ENCODE measurements around the gene LSAMP.
A peak's percentile ranks its signal among the peaks of the same experiment; 100 is the strongest.

GRCh38 chr3:116000311-116000710, 445.0 kb downstream of the LSAMP start:
- TF ChIP-seq CEBPB (tag; IDR thresholded peaks at IDR 0.05) (no peak), RAD51 (IDR thresholded peaks at IDR 0.05; ENCODE audit: borderline replicate concordance, low read depth) (no peak), TEAD4 (IDR thresholded peaks at IDR 0.05; ENCODE audit: low read length) (peak; percentile 50), TEAD4 (CRISPR knock-in tag; IDR thresholded peaks at IDR 0.05; ENCODE audit: borderline replicate concordance) (no peak), POLR2AphosphoS5 (IDR thresholded peaks at IDR 0.05; ENCODE audit: control insufficient read depth, insufficient read depth, low read depth, low read length) (no peak), GATA2 (CRISPR knock-in tag; IDR thresholded peaks at IDR 0.05) (no peak), EGR1 (conservative IDR thresholded peaks at IDR 0.05) (no peak)
